Measurements from ENCODE around the gene GARIN5B.
A peak's percentile ranks its signal among the peaks of the same experiment; 100 is the strongest.

GARIN5B gene

DNA sequence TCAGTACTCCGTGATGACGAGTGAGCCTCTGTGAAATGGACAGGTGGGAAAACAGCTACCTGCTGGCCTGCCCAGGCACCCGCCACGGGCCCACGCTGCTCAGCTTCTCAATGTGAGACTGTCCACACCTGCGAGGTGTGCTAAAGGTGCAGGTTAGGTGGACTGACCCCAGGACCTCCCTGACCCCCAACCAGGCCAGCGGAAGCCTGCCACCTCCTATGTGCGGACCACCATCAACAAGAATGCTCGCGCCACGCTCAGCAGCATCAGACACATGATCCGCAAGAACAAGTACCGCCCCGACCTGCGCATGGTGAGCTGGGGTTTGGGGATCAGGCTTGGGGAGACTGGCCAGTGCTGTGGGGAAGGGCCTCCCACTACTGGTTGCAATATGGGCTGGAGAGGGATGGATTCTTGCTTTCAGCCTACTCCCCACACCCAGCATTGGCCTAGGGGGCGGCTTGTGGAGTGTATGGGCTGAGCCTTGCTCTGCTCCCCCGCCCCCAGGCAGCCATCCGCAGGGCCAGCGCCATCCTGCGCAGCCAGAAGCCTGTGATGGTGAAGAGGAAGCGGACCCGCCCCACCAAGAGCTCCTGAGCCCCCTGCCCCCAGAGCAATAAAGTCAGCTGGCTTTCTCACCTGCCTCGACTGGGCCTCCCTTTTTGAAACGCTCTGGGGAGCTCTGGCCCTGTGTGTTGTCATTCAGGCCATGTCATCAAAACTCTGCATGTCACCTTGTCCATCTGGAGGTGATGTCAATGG lies 24.9 kb upstream of the GARIN5B start:
- no peak for ATAC-seq

- no peak for ATAC-seq
Observed at GRCh38 chr19:55386493-55386971, 23.5 kb upstream of the GARIN5B start.

DNA sequence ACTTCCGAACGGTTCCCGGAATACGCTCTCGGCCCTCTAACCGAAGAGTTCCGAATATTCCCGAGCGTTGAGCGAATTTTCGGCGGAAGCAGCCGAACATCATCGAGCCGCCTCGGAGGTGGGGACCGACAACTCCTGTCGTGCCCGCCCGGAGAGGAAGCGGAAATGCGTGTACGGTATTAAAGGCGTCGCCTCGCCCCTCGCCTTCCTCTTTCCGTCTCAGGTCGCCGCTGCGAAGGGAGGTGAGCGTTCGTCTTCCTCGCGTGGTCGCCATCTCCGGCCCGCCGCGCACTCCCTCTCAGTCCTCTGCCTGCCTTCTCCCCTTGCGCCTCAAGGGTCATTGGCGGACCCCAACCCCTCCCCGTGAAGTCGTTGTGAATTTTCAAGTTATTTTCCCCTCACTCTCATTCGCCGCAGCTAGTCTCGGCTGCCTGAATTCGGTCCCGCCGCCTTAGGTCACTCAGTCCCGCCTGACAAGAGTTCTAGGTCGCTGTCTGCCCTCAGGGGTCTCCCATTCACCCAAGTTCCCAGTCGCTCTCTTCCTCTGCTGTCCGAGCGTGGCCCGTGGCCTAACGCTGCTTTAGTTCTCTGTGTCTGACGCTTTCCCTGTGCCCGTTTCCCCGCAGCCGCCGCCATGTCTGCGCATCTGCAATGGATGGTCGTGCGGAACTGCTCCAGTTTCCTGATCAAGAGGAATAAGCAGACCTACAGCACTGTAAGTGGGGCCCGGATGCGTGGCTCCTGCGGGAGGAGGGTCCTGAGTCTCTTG lies 22.8 kb upstream of the GARIN5B start, which contains the start of gene RPL28:
RPL28 (plus strand) TSS at position 209 of the 769 bp plus-strand sequence; CDS start at position 635, 426 bp downstream.
- ATAC-seq = peak; percentile 78 to 79

DNA sequence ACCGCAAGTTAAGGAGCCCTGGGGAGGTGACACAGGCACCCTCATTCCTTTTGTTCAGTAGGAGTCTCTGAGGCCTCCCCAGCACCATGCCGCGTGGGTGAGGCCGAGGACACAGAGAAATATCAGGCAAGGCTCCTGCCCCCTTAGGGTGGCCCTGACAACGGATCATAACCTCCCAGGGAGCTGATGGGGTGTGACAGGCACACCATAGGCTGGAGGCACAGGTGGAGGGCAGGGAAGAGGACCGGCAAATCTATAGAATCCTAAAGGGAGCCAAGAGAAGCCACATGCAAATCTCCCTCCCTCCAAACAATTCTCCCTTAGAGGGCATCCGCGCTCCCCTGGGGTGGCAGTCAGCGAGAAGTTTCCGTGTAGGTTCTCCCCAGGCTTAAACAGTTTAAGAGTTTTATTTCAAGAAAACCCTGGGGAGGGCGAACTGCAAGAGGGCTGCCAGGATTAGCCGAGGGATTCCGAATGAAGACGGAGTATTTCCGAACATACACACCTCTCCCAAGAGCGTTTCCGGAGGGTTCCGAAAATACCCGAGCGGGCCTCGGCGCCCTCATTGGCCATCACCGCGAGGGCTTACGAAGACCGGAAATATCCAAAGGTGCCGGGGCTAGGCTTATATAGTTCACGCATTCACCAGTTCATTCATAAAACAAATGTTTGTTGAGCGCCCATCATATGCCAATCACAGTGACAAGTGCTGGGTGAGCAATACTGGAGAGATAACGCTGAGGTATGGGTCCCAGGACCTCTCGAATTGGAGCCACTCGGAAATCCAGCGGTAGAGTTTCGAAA lies 22.1 kb upstream of the GARIN5B start:
- ATAC-seq = peak; percentile 79

GRCh38 chr19:55384131-55384919 lies 21.3 kb upstream of the GARIN5B start, which contains the start of gene TMEM238:
TSS of gene TMEM238 (minus strand) at chr19:55384292. CDS start at chr19:55384259, 33 bp downstream.
- ATAC-seq = no peak

- ATAC-seq = peak; percentile 2 to 8
Observed at GRCh38 chr19:55383279-55384130, 20.4 kb upstream of the GARIN5B start.

DNA sequence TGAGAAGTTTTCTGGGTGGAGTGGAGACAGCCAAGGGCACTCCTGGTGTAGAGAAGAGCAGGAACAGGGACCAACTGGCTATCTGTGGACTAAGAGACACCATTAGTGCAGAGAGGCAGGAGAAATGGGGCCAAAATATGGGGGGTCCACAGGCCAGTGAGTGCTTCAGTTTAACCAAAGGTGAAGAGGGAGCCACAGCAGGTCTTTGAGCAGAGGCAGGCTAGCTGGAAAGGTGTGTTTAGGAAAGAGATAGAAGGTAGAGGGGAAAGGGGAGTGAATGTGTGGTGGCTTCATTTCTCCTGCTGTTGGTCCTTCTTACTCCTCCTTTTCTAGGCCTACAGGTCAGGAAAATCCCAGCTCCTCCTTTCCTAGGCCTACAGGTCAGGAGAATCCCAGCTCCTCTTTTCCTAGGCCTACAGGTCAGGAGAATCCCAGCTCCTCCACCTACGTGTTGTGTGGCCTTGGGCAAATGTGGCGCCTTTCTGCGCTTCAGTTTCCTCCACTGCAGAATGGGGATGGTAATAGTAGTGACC lies 19.5 kb upstream of the GARIN5B start:
- ATAC-seq = no peak

GRCh38 chr19:55382013-55382412 lies 19.0 kb upstream of the GARIN5B start:
- ATAC-seq = no peak

GRCh38 chr19:55379174-55379573 lies 16.1 kb upstream of the GARIN5B start:
- ATAC-seq = no peak

GRCh38 chr19:55377356-55378131 lies 14.5 kb upstream of the GARIN5B start:
- no peak for ATAC-seq

GRCh38 chr19:55376241-55376933 lies 13.3 kb upstream of the GARIN5B start, which contains the start of gene TMEM190:
TSS of gene TMEM190 (plus strand) at chr19:55376826. CDS start at chr19:55376854, 28 bp downstream.
- ATAC-seq = no peak

DNA sequence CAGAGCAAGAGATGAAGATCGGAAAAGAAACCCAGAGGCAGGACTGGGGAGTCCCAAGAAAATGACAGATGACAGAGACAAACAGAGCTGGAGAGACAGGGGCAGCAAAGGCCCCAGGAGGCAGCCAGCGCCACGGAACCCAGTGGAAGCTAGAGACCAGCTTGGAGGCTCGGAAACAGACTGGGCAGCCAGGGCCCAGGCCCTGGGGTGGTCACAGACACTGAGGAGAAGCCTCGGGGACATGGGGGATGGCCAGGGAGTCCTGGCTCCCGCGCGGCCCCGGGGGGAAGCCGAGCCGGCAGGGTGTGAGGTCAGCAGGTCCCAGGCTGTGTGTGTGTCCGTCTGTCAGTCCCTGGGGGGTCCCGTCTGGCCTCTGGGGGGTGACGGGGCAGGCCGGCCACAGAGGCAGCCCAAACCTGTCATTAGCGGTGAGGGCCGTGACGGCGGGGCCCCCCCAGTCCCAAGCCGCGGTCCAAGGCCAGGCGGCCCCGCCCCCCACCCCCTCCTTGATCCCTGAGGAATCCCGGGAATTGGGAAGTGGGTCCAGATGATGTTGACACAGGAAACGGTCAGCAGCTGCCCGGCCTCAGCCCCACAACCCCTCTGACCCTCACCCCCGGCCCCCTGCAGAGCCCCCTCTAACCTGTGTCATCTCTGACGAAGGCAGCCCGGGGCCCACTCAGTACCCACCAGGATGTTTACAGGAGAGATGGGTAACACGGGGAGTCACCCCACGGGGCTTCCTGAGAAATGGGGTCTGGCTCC lies 11.1 kb upstream of the GARIN5B start:
- ATAC-seq = no peak

GRCh38 chr19:55373306-55373992 lies 10.4 kb upstream of the GARIN5B start:
- ATAC-seq = no peak

DNA sequence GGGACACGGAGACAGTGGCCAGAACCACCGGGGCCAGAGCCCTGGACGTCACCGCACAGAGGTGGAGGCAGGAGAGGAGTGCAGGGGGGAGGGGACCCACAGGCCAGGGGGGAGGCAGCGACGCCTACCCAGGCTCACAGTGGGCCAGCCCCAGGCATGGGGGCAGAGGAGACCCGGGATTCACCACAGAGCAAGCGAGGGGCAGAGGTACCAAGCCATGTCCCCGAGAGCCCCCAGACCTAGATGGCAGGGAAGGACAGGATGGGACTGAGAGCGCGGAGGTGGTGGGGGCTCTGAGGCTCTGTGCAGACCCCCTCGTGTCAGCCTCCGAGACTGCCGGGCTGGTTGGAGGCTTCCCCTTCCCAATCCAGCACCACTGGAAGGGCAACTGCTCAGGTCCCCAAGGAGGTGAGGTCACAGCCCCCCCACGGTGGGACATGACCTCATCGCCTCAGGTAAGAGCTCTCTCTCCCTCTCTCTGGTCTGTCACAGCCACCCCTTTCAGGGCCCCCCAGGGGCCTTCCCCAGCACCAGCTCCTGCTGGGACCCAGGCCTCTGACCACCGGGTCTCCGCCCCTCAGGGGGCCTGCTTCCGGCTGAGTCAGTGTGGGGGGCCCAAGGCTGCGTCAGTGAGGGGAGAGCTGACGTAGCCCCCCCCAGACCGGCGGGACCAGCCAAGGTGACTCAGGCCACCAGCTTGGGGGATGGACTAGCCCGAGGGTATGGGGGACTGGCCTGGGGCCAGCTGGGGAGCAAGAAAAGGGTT lies 9.4 kb upstream of the GARIN5B start:
- ATAC-seq = peak; percentile 26 to 28

GRCh38 chr19:55370305-55370988 lies 7.4 kb upstream of the GARIN5B start, which contains the start of gene IL11:
TSS of gene IL11 (minus strand) at chr19:55370463. CDS start at chr19:55370310, 153 bp downstream.
- ATAC-seq = no peak

Data from activated CD4-positive, CD25-positive, alpha-beta regulatory T cell treated with anti-CD3 and anti-CD28 coated beads, Interleukin-2, amount 50 U/mL, for 24 hours (primary cell).